NCI-H748 (cell line): Measurements from ENCODE around the gene PPP2R1A.
"Not testable (repeated sequence)": the region's sequence is repeated elsewhere in the genome, so short reads cannot be mapped to it uniquely, and the experiment has no call there.

Experiments
- DNase-seq: peaks from one replicate; lab custom pipeline; 2025; ENCODE audit not compliant: unreplicated experiment; lab: John Stamatoyannopoulos, UW

Gene PPP2R1A

DNA sequence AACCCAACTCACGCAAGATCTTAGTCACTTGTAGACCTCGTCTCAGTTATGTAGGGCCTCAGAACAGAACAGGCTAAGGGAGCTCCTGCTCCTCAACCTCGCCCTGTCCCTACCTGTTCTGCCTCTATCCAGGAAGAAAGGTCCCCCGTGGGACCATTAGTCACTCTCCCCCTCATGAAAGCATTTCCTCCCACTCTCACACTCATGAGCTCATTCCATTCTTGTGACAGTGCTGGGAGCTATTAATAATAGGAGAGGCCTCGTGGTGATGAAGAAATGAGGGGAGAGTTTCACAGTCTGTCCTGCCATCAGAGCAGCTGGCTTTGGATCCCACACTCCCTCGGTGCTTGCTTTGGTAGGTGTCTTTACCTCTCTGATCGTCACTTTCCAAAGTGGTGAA lies 10.2 kb downstream of the PPP2R1A start:
- DNase-seq, result no peak

- DNase-seq, result not testable (repeated sequence)
Measured at GRCh38 chr19:52200755-52201391, 11.0 kb downstream of the PPP2R1A start.

- no peak for DNase-seq
Measured at GRCh38 chr19:52206481-52206880, 16.6 kb downstream of the PPP2R1A start.

- DNase-seq, result no peak
Measured at GRCh38 chr19:52211203-52211602, 21.4 kb downstream of the PPP2R1A start.

DNA sequence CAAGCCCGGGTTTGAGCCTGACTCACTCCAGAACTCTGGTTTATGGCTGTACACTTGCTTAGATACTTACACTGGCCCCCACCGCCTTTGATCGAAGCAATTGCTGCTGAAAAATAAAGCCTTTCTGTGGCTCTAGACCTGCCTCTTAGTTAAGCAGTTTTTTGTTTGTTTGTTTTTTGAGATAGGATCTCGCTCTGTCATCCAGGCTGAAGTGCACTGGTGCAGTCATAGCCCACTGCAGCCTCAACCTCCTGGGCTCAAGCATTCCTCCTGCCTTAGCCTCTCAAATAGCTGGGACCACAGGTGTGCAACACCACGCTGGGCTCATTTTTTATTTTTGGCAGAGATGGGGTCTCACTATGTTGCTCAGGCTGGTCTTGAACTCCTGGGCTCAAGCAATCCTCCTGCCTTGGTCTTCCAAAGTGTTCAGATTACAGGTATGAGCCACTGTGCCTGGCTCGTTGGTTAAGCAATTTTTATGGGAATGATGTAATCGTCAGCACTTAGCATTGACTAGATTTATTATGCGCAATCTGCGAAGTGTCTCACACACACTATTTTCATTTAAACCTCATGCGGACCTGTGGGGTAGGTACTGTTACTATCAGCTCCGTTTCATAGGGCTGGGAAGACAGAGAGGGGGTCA lies 22.2 kb downstream of the PPP2R1A start:
- no peak for DNase-seq

- DNase-seq, result no peak
Measured at GRCh38 chr19:52212572-52213255, 22.9 kb downstream of the PPP2R1A start.

- no peak for DNase-seq
Measured at GRCh38 chr19:52214241-52214640, 24.4 kb downstream of the PPP2R1A start.

- DNase-seq, result no peak
Measured at GRCh38 chr19:52216401-52216800, 26.5 kb downstream of the PPP2R1A start.

GRCh38 chr19:52217576-52217975 lies 27.7 kb downstream of the PPP2R1A start:
- DNase-seq, result no peak

- DNase-seq, result no peak
Measured at GRCh38 chr19:52219611-52220010, 29.8 kb downstream of the PPP2R1A start.

GRCh38 chr19:52221031-52221430 lies 31.2 kb downstream of the PPP2R1A start:
- no peak for DNase-seq

DNA sequence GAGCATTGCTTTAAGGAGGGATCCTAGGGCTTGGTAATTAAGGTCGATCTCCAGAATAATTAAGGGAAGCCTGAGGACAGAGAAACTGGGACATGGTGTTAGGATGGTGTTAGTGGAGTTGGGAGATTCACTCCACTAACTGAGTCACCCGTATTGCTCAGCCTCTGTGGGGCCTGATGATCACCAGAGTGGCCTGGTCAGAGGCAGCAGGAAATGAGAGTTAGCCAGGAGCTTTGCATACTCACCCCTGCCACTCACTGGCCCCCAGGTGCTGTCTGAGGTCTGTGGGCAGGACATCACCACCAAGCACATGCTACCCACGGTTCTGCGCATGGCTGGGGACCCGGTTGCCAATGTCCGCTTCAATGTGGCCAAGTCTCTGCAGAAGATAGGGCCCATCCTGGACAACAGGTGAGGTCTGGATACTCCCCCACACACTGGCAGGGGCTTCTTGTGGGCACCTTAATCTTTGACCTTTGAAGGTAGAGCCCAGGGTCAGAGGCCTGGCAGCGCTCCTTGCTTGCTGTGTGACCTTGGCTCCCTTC lies 32.1 kb downstream of the PPP2R1A start:
- no peak for DNase-seq

GRCh38 chr19:52224211-52224610 lies 34.4 kb downstream of the PPP2R1A start:
- no peak for DNase-seq

- no peak for DNase-seq
Measured at GRCh38 chr19:52226652-52227051, 36.8 kb downstream of the PPP2R1A start.

- DNase-seq, result no peak
Measured at GRCh38 chr19:52227196-52227940, 37.5 kb downstream of the PPP2R1A start.

DNA sequence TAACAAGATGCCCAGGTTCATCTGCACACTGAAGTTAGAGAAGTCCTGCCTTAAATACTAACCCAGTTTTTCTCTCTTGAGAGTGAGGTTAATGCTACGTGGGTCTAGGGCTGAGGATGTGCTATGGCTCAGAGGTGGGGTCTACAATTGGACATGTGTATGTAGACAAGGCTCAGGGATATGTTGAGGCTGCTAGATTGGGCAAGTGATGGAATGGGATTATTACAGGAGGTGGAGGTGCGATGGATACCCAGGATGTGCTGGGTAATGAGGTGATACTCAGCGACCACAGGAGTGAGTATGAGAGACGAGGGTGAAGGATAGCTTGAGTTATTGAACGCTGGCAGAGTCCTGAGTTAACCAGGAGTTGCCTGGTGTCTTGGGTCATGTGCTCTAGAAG lies 38.1 kb downstream of the PPP2R1A start:
- no peak for DNase-seq

DNA sequence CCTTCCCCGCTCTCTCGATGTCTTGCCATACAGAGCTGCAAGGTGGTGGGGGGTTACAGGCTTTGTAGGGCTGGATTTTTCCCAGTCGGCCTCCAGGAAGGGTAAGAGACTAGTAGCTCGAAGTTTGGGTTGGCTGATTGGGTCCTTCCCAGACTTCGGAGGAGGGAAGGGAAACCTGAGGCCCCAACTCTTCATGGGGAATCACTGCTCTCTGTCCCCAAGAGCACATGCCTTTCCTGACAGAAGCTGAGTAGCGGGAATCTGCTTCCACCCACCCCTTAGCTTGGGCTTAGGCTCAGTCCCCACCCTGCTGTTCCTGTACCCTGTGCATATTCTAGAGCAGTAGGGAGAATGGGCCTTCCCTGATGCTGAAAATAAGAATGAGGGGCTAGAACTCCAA lies 39.7 kb downstream of the PPP2R1A start:
- no peak for DNase-seq

DNA sequence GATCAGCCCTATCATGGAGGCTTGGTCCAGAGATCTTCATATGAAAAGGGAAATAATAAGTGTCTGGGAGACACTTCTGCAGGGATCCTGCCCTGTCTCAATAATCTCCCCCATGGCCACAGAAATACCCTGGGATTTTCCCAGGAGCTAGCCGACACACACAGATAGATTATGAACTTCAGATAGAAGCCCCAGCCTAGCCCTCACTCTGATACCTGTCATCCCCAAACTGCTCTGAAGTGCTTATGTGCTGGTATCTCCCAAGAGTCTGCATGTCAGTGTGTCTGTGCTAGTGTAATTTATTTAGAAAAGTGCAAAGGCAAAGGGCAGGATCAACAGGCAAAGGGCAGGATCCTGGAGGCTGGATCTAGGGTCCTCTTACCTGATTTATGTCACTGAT lies 40.8 kb downstream of the PPP2R1A start:
- DNase-seq, result no peak

- no peak for DNase-seq
Measured at GRCh38 chr19:52231154-52231910, 41.5 kb downstream of the PPP2R1A start.

DNA sequence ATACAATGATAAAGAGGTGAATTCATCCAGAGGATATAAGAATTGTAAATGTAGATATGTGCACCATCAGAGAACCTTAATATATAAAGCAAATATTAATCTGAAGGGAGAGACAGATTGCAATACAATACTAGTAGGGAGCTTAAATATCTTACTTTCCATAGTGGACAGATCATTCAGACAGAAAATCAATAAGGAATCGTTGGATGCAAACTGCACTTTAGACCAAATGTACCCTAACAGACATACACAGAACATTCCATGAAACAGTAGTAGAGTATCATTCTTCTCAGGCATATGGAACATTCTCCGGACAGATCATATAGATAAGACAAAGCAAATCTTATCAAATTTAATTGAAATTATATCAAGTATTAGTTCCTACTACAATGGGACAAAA lies 44.6 kb downstream of the PPP2R1A start:
- no peak for DNase-seq

DNA sequence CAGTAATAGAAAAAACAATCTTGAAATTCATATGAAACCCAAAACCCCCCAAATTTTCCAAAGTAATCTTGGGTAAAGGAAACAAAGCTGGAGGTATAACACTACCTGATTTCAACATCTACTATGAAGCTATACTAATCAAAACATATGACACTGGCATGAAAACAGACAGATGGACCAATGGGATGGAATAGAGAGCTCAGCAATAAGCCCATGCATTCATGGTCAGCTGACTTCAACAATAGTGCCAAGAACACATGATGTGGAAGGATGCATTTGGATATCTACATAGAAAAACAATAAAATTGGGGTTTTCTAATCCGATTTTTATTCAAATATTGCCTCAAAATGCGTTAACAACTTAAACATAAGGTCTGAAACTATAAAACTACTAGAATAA lies 47.3 kb downstream of the PPP2R1A start:
- DNase-seq, result no peak
